ENCODE measurements around the gene NRG3.

NRG3 gene

DNA sequence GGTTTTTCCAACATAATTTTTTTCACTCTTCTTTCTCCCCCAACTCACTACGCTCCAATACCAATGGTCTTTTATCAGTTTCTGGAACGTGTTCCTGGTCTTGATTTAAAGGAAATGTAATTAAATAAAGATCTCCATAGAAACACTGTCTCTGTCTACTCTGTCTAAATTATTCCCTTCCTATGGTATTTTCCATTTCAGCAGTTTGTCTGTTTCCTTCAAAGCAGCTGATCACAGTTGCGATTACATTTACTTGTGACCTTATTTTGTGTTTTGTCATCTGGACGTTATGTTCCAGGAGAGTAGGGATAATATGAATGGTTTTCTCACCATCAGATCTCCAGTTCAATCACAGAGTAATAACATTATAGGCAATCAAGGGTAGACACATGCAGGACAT is 359.2 kb downstream of the NRG3 start:
- DNase-seq = no peak

DNA sequence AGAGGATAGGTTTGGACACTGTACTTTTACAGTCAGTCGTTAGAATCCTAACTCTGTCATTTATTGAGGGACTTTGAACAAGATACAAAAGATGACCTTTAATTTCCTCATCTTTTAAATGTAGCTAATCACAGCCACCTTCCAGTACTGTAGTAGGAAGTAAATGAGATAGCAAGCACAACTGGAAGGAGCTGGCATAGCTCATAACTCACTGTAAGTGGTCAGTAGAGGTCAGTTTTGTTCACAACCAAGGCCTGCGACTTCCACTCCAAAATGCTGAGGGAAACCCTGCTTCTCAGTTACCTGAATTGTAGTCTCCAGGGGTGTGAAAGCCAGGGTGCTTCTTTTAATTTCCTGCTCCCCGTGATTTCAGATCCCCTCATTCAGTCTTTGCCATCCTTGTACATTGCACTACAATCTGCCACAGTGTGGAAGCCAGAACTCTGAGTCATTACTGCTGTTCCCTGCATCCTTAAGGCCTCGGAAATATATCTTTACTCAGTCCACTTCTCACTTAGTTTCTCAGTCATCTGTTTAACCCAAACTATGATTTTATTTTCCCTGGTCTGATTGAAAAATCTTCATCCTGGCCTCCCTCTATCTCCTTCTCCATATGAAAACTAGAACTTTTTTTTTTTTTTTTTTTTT is 361.2 kb downstream of the NRG3 start:
- no peak for DNase-seq

DNA sequence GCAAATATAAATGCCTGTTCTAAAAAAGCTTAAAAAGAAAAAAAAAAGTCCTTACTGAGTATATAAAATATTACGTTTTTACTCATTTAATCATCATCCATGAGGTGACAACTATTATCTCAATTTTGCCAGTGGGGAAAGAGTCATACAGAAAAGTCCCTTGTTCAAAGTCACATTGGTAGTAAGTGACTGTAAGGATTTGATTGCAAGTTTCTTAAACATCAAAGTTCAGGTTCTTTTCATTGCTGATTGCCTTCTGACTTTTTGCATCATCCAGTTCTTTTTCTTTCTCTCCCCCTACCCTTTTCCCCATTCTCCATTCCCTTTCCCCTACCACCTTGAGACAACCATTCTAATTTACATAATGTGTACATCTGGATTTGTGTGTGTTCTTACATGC is 363.3 kb downstream of the NRG3 start:
- no peak for DNase-seq

DNA sequence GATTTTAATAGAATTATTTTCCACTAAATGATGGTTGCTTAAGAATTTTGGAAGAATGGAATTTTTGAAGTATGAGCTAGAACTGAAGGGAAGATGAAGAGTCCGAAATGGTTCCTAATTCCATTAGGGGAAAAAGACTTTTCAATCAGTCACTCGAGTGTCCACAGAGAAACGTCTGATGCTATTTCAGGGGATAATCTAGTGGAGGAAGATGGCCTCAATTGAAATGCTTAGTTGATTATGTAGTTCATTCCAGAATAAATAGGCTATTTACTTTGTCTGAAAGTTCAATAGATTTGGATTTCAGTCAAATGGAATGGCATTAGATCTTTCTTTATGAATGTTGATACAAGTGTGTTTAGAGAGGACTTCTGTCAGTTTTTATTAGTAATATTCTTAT is 365.4 kb downstream of the NRG3 start:
- no peak for DNase-seq

DNA sequence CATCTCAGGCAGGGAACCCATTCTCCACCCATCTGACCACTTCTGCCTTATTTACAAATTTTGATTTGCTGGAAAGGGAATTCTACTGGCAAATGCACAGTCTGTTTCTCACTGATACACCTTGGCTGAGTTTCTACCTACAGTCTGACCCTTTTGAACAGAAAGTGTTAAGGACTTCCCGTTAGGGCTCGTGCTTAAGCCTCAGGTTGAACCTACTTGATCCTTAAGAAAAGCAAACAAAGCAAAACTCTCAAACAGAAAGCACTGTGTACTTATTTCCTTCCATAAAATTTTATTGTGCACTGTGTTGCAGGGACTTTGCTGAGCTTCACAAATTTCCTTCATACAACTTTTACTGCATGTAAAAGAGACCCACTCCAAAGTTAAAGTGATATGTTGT is 367.8 kb downstream of the NRG3 start:
- no peak for DNase-seq

DNA sequence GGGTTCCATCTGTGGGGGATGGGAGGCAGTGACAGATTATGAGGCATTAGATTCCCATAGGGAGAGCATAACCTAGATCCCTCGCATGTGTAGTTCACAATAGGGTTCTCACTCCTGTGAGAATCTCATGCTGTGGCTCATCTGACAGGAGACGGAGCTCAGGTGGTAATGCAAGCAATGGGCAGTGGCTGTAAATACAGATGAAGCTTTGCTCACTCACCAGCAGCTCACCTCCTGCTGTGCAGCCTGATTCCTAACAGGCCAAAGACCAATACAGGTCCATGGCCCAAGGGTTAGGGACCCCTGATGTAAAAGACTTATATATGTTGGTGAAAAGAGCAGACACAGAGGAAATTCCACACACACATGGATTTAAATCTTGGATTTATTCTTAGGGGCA is 370.2 kb downstream of the NRG3 start:
- DNase-seq = no peak

DNA sequence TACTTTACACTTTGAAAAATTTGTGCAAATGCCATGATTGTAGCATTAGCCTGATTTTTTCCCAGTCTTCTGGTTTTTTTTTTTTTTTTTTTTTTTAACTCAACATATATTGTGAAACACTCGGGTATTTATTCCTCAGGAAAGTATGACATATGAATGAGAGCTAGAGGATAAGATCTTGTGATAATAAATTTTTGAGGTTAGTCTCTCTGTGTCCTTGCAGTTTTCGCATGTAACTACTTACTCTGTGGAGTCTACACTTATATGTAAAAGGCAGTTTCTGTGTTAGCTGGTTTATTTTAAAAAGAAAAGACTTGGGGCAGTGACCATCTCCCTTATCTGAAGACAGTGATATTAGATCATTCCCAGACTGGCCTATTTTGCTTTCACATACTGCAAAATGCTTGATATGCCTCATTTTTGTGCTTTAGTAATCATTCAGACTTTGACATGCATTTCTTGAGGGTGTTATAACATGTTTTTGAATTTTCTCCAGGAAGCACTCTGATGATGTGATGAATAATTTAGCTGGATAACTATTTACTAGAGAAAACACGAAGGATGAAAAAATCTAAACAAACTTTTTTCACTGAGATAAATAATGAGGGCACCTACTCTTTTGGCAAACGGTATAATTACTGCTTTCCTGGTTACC is 371.0 kb downstream of the NRG3 start:
- DNase-seq = no peak

DNA sequence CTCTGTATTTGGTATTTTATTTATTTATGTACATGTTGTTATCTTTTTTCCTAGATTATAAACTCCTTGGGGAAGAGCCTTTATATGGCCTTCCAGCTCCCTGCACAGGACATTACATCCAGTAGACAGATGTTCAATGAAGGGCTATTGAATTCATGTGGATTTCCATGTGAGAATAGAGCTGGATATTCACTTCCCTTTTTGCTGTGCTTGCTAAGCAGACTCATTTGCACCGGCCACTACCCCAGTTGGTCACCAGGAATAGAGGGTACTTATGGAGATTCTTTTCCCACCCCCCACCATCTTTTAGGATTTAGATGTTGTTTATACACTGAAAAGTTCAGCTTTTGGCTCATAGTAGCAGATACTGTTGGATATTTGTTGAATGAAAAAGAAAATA is 374.1 kb downstream of the NRG3 start:
- DNase-seq = no peak

GRCh38 chr10:82251222-82251906 is 376.4 kb downstream of the NRG3 start:
- DNase-seq = no peak

DNA sequence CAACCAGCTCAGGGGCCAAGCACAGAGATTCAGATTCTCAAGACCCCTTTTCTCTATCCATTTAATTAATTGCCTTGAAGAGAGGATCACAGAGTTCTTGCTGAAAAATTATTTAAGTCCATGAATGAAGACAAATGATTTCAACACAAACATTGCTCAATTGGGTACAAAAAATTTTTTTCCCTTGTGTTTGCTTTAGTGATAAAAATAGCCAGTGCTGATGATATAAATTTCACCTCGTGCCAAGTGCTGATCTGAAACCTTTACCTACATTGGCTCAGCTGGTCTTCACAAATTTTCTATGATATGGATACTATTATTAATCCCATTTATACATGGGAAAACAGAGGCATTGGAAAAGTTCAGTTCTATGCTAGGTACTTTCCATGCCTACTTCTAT is 377.1 kb downstream of the NRG3 start:
- no peak for DNase-seq

DNA sequence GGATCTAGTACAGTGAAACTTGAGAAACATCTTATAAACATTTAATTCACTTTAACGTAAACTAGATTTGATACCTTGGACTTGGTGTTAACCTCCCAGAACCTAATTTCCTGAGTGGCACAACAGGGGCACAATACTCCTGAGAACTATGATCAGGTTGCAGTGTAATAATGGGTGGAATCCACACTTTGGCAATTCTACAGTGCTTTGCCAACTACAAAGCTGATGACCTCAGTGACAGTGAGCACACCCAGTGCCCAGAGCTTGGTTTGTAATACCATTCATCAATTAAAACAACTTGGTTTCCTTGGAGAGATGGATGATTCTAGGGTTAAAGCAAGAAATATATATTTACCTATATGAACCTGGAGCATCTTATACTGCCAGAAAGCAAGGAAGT is 379.2 kb downstream of the NRG3 start:
- no peak for DNase-seq

DNA sequence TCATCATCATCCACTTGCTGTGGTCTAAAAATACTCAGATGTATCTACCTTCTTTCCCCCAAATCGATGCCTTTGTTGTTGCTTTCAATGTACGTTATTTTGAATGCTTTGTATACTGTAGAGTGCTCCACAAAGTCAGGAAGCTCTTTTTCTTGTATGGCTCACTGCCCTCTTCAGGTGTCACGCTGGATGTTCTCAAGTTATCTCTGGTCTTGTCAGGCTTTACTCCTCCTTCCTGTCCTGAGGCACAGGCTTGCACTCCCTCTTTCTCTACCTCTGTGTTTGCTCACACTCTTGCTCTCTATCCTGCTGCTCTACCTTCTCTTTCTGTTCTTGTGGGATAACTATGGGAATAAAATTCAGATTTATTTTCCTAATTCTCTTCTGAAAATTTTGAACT is 381.3 kb downstream of the NRG3 start:
- no peak for DNase-seq

- DNase-seq = no peak
These were observed 391.4 kb downstream of the NRG3 start for GRCh38 chr10:82266438-82266837.

- DNase-seq = no peak
These were observed 392.0 kb downstream of the NRG3 start for GRCh38 chr10:82267014-82267413.

GRCh38 chr10:82267465-82267864 is 392.5 kb downstream of the NRG3 start:
- DNase-seq = no peak

DNA sequence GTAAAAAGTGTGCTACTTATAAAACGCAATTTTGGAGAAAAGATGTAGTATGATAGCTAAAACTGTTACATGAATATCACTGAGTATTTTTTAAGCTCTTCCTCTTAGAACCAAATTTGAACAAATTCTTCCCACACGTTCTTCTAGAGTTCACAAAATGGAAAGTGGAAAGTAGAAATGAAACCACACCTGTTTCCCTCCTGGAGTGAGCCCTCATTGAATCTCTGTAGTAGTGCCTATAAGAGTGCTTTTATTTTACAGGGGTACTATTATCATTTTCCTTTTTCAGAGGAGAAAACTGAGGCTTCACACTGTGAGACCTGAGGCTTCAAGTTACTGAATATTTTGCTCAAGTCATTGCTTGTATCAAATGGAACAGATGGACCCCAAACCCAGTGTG is 393.0 kb downstream of the NRG3 start:
- DNase-seq = no peak

DNA sequence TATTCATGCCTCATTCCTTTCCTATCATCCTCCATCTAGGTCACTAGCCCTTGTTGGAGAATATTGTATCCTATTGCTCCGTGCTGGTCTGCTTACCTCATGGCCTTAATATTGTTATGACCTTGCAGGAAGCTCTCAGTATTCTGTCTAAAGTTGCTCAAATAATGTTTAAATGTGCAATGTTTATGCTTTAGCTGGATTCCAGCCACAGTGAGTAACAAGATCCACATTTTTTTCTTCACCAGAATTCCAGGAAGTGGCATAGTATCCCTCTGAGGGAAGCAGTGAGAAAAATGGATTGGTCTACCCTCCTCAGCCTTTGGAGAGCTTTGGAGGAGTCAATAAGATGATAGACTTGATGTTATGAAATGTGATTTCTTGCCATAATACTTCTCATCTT is 402.6 kb downstream of the NRG3 start:
- DNase-seq = no peak

GRCh38 chr10:82278401-82279182 is 403.6 kb downstream of the NRG3 start:
- DNase-seq = no peak

DNA sequence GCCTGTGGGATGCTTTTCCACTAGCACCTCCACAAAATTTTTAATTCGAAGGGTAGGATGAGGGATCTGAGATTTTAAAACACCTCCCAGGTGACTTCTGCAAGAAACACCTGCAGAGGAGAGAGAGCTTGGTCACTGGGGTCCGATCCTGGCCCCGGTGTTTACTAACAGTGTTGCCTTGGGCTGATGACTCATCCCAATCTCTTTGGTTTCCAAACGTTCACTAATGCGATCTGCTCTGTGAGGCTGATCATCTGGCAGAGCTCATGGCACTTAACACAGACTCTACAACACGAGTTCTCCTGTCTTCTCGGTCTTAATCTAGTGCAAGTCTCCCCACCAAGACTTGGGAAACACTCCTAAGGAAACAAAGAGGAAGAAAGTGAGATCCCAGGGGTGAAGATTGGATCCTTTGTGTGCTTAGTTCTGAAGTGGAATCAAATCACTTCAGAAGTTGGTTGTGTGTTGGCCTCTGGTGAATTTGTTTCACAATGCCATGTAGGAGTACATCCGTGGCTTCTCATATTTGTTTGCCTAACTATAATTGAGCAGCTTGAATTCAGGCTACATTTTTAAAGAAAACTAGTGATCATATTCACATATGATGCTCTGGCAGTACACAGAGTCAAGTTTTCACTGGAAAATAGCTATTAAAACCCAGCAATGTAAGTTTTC is 407.9 kb downstream of the NRG3 start:
- no peak for DNase-seq

DNA sequence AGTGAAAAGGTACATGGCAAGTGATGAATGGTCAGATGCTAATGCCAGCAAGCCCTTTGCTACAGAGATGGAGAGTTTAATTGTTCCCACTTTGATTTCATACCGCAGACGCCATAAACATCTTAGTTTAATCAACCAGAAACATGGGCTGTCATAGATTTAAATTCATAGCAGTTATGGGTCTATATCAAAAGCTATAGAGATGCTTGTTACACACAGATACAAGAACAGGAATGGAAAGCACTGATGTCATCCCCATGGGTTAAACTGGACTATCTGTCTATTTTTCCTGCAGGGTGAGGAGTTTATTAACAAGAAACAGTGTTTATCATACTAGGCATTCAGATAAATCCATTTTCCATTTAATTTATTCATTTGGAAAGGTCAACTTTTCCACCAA is 409.2 kb downstream of the NRG3 start:
- DNase-seq = no peak

- DNase-seq = no peak
These were observed 413.5 kb downstream of the NRG3 start for GRCh38 chr10:82288461-82288881.

GRCh38 chr10:82289945-82290344 is 415.0 kb downstream of the NRG3 start:
- no peak for DNase-seq

GRCh38 chr10:82294874-82295378 is 419.9 kb downstream of the NRG3 start:
- no peak for DNase-seq

Data from activated effector memory CD4-positive, alpha-beta T cell treated with Interleukin-2 at 50 U/mL for 16 hours (primary cell).